ENCODE data around the gene PTPA. TPM values are rescaled to one million over a fixed set of nuclear protein-coding genes. Genes with fewer than 3 reads are reported as not detected.

Gene PTPA
- total RNA-seq, 2 donors from 2014 or later: 94.5 to 142 TPM

- H3K9me3 ChIP-seq: no peaks in the 10 kb centered on the region
- intact Hi-C loops (cut with DNase I): no loop called here
- DNase-seq: peak; percentile 74
- peak overlapping the region; percentile 47 for H3K27ac ChIP-seq
- no peaks in the 10 kb centered on the region for H3K36me3 ChIP-seq
- H3K27me3 ChIP-seq: no peaks in the 10 kb centered on the region
- peaks cover 28% of the 10 kb centered on the region for H3K4me1 ChIP-seq
- no peak overlapping the region for H3K4me3 ChIP-seq
- H3K9ac ChIP-seq (ENCODE audit: low read depth in 2 of 2, low read length in 2 of 2): peak overlapping the region in 1 of 2 donors; percentile 72
- TF ChIP-seq CTCF (IDR thresholded peaks at IDR 0.05): no peak
Measured at GRCh38 chr9:129183495-129184218, 72.4 kb downstream of the PTPA start.

GRCh38 chr9:129184219-129184524 is 73.0 kb downstream of the PTPA start:
- Histone ChIP-seq H3K27ac (peak overlapping the region; percentile 47), H3K4me3 (no peak overlapping the region), H3K9me3 (no peaks in the 10 kb centered on the region), H3K4me1 (peaks cover 24% of the 10 kb centered on the region), H3K9ac (ENCODE audit: low read depth in 2 of 2, low read length in 2 of 2) (peak overlapping the region in 1 of 2 donors; percentile 72), H3K36me3 (no peaks in the 10 kb centered on the region), H3K27me3 (no peaks in the 10 kb centered on the region)
- intact Hi-C loops (cut with DNase I): no loop called here
- TF ChIP-seq CTCF (IDR thresholded peaks at IDR 0.05): no peak
- no peak for DNase-seq

DNA sequence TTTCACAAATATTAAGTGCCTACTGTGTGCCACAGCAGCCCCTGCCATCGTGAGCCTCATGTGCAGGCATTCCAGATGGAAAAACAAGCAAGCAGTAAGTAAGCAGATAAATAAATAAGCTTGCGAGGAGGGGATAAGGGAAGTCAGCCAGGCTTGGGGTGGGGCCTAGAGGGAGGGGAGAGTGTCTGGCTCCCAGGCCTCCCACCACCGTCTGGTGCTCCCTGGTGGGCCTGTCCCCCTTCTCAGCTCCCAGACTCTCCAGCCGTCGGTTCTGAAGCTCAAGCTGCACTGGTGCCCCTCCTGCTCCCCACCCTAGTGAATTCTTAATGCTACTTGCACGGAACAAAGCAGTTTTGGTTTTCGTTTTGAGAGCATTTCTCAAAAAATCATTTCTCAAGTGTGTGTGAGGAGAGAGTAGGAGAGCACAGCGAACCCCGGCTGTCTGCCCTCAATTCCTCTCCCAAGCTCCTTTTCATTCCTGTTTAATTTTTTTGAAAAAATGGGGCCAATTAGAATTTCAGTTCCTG is 73.4 kb downstream of the PTPA start:
- Histone ChIP-seq H3K9ac (ENCODE audit: low read depth in 2 of 2, low read length in 2 of 2) (peak overlapping the region in 1 of 2 donors; percentile 72), H3K27ac (peak overlapping the region; percentile 47)

DNA sequence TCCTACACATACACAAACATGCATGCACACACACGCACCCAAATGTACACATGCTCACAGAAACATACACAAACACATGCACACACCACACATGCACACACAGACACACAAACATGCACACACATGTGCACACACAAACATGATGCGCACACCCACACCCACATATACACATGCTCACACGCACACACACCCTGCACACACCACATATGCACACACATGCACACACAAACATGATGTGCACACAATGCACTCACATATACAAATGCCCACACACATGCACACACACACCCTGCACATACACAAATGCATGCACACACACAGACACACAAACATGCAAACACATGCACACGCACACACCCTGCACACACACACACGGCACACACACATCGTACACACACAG is 74.2 kb downstream of the PTPA start:
- no peak overlapping the region for H3K4me3 ChIP-seq
- intact Hi-C loops (cut with DNase I): no loop called here
- no peaks in the 10 kb centered on the region for H3K27me3 ChIP-seq
- peaks cover 17% of the 10 kb centered on the region for H3K4me1 ChIP-seq
- no peak for TF ChIP-seq CTCF (IDR thresholded peaks at IDR 0.05)
- H3K36me3 ChIP-seq: no peaks in the 10 kb centered on the region
- no peak overlapping the region for H3K27ac ChIP-seq
- no peaks in the 10 kb centered on the region for H3K9me3 ChIP-seq
- no peak overlapping the region for H3K9ac ChIP-seq (ENCODE audit: low read depth in 2 of 2, low read length in 2 of 2)
- no peak for DNase-seq

More for the DNA sequence above, 73.4 kb downstream of the PTPA start:
- intact Hi-C loops (cut with DNase I): no loop called here
- no peaks in the 10 kb centered on the region for H3K27me3 ChIP-seq
- peak; percentile 40 for DNase-seq
- H3K9me3 ChIP-seq: no peaks in the 10 kb centered on the region
- H3K4me1 ChIP-seq: peaks cover 19% of the 10 kb centered on the region
- TF ChIP-seq CTCF (IDR thresholded peaks at IDR 0.05): no peak
- no peak overlapping the region for H3K4me3 ChIP-seq
- no peaks in the 10 kb centered on the region for H3K36me3 ChIP-seq

DNA sequence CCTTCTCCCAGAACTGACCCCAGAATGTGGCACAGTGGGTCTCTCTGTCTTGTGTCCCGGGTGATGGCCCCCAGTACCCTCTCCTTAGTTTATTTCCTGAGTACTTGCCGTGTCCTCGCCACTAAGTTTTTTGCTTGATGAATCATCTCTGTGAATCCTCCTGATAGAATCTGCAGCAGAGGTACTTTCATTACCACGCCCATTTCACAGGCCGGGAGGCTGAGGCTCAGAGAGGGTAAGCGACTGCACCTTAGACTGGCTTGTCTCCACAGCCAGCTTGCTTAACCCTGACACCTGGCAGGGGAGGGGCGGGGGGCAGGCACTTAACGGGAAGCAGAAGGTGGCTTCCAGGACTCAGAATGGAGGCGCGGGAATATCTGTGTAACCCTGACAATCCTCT is 74.8 kb downstream of the PTPA start:
- intact Hi-C loops (cut with DNase I): no loop called here
- no peaks in the 10 kb centered on the region for H3K27me3 ChIP-seq
- no peak overlapping the region for H3K27ac ChIP-seq
- TF ChIP-seq CTCF (IDR thresholded peaks at IDR 0.05): no peak
- no peak overlapping the region for H3K4me3 ChIP-seq
- no peaks in the 10 kb centered on the region for H3K9me3 ChIP-seq
- no peaks in the 10 kb centered on the region for H3K36me3 ChIP-seq
- no peak overlapping the region for H3K9ac ChIP-seq (ENCODE audit: low read depth in 2 of 2, low read length in 2 of 2)
- peaks cover 17% of the 10 kb centered on the region for H3K4me1 ChIP-seq
- DNase-seq: no peak
